Activated naive CD8-positive, alpha-beta T cell treated with anti-CD3 and anti-CD28 coated beads, Interleukin-2, amount 50 U/mL, for 16 hours (primary cell): ENCODE measurements around the gene NEURL1.

Experiments used
- DNase-seq: peaks from one replicate; pipeline ENCODE4 v3.0.0-alpha.2; 2020; ENCODE audit warnings: low read depth, low spot score

NEURL1 gene

DNA sequence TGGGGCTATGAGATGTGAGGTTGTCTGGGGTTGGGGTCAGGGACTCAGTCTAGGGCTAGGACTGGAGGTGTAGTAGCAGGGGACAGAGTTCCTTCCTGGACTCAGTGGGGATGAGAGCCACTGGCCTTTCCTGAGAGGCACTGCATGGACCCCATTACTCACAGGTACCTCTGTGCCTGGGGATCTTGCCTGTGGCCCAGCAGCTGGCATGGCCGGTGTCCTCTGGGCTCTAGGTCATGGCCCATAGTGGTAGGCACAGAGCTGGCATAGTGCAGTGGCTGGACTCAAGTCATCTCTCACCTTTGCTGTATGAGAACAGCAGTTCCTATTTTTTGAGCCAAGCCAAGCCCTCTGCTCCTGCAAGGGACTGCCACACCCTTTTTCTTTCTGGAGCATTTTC, 51.9 kb downstream of the NEURL1 start:
- DNase-seq = no peak

DNA sequence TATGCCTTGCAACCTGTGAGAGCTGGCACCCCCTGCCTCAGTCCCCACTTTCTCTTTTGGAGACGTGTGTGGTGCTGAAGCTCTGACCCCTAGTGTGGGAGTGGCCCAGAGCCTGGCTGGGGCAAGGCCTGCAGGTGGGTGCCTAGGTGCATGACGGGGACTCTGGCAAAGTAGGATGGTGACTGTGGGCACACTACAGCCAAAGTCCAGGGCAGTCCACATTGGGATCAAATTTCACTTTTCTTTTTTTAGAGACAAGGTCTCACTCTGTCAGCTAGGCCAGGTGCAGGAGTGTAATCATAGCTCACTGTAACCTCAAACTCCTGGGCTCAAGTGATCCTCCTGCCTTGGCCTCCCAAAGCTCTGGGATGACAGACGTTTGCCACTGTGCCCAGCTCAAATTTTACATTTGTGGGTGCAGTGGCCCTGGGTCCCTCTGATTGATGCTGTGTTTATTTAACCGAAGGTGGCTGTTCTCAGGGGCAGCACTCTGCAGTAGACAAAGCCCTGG, 52.3 kb downstream of the NEURL1 start:
- DNase-seq = no peak

DNA sequence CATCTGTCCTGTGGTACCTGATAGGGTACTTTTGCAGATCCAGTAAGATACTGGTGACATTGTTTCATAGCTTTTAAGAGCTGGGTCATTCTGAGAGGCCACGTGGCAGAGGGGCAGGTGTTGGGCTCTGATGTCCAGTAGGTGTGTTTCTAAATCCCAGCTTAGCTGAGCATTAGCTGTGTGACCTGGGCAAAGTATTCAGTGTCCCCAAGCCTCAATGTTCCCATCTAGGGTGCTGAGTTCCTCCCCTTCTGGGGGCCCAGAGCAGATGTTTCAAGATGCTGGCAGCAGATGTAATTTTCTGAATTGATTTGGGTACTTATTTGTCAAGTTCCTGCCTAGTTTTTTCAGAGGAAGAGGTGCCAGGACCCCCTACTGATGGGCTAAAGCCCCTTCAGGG, 52.9 kb downstream of the NEURL1 start:
- DNase-seq = no peak

DNA sequence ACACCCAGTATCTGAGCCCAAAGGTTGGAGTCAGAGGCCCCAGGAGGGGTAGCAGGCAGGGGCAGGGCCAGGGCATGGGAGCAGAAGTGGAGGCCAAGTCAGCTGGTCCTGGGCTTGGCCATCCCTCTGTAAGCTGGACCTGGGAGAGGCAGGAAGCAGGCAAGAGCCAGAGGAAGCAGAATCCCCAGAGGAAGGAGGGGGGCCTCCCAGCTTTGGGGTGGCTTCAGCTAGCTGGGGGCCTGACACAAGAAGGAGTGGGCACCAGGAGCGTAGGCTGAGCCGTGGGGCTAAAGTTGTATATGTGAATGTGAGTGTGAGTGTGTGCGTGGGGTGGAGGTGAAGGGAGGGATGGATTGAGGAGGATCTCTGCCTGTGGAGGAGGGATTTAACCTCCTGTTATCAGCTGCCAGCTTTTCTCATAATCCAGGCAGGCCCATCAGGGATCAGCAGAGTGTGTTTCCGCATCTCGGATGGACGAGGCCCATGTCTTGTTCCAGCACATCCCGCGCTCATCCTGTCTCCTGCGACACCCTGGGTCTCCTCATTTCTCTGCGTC, 54.0 kb downstream of the NEURL1 start:
- no peak for DNase-seq

DNA sequence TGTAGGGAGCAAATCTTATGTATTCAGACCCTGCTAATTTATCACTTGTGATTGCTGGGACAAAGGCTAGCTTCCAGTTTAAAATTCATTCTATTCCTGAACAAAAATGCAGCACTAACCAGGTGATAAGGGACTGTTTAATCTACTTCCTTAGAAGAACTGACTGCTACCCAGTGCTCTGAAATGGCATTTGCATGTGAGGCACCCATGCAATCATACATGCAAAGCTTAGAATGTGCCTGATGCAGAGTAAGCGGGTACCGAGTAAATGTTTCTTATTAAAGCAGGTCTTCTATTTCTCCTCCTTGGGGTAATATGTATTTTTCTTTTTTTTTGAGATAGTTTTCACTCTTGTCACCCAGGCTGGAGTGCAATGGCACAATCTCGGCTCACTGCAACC, 54.5 kb downstream of the NEURL1 start:
- no peak for DNase-seq

DNA sequence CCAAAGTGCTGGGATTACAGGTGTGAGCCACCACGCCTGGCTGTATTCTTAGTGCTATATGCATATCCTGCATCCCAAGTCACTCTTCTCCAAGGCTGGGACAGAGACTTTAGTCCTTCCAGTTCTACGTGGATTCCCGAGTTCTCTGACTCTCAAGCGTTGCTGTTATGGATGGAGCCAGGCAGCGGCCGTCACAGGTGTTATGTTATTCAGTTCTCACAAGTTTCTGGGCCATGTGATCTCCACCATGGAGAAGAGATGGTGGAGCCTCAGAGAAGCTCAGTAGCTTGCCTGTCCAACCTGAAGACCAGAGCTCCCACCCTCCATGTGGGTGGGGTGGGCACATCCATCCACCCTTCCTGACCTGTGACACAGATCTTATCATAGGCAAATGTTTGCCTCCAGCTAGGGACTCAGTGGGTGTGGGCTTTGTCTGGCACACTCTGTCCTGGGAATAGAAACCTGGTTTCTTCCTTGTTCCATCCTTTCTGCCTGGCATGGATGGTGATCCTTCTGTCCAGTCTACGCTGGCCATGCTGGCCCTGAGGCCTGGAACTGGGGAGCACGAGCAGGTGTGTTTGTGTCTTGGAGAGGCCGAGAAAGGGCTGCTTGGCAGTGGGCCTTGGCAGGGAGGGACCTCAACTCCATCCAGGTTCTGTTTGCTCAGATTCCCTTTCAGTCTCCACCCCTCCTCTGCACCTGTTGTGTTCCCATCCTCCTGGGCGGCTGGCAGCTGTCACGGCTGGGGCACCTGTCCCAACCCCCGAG, 55.3 kb downstream of the NEURL1 start:
- no peak for DNase-seq

DNA sequence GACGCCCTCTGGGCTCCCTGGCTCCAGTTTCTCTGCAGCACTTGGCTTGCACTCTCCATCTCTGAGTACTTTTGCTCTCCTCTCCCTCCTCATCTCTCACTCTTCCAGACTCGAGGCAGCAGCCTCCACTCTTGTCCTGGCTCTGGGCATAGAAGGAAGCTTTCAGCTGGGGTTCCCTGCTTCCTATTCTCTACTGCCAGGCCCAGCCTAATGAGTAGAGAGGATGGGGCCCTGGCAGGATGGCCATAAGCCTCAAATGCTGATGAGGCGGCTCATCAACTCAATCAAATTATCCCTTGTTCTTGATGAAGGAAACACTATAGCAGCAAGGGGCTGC, 55.8 kb downstream of the NEURL1 start:
- no peak for DNase-seq

DNA sequence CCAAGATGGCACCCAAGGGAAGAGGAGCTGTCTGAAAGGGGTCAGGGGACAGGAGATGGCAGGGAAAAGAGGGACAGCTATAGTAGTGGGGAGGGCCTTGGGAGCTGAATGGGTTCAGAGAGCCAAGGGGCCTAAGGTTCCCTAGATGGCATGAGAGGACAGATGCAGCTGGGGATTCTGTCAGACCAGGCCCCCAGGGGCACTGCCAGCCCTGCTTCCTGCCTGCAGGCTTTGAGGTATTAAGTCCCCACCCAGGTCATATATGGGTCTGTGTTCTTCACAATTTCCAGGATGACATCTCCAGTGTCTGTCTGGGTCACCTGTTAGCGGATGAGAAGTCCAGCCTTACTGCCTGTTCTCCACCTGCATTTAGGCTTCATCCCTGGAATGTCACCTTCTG, 56.7 kb downstream of the NEURL1 start:
- DNase-seq = no peak

DNA sequence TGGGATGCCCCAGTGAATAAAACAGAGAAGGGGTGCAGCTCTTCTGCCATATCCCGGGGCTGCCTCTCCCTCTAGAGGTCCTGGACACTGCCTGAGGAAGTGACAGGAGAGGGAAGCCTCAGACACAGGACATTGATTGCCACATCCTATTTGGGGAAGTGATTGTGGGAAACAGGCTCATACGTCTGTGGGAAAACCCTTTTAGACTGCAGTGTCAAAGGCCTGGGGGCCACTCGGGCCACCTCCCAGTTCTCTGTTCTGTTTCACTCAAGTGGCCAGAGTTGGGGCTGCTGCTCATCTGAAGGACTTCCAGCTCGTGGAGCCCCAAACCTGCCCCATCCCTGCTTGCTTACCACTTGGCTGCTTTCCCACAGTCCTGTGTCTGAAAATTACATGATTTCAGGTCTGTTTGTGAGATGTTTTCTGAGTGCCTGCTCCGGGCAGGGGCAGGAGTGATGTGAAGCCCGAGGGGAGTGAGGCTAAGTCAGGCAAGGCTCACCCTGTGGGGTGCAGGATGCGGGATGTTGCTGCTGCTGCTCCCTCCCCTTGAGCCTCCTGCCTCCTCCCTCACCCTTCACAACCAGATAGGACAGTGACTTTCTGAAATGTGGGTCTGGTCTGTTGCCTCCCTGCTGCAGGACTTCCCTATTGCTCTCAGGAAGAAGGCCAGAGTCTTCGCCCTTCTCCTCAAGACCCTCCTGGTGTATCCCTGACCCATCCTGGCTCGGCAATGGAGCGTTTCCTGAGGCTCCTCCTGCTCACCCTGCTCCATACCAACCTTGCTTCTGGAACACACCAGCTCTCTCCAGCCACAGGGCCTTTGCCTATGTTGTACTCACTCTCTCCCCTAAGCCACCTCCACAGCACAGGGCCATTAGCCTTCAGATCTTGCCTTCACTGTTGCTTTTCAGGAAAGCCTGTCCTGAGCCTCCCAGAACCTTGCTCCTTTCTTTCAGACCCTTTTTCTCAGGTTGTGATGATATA, 58.4 kb downstream of the NEURL1 start:
- DNase-seq = no peak

DNA sequence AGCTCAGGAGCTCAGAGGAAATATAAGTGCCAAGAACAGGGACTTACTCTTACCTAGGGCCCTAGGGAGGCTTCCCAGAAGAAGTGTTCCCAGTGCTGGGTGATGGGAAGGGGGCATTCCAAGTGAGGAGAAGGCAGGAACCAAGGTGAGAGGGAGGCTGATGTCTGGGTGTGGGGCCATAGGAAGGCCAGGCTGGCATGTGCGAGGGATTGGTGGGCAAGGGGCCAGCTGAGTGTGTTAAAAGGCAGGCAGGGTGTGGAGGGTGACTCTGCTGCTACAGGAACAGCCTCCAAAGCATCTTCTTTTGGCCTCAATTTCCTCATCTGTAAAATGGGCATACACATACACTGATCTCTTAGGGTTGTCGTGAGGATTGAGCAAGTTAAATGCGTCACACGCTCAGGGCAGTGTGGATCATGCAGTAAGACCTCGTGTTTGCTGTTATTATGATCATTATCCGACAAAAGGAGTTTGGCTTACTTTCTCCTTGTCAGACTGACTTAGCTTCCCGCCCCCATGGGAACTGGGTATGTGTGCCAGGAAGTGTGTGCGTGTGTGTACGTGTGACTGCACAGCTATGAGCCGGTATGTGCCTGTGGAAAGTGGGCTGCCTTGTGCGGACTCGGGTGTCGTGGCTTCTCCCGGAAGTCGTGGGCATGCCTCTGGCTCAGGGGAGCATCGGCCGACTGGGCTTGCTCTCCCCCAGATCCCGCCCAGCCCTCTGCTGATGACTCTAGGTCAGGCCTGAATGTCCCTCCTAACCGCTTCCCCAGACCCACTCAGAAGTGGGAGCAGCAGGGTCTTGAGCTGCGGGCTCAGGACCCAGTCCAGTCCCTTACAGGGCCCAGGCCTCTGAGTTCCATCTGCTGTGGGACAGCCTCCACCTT, 59.6 kb downstream of the NEURL1 start:
- no peak for DNase-seq

DNA sequence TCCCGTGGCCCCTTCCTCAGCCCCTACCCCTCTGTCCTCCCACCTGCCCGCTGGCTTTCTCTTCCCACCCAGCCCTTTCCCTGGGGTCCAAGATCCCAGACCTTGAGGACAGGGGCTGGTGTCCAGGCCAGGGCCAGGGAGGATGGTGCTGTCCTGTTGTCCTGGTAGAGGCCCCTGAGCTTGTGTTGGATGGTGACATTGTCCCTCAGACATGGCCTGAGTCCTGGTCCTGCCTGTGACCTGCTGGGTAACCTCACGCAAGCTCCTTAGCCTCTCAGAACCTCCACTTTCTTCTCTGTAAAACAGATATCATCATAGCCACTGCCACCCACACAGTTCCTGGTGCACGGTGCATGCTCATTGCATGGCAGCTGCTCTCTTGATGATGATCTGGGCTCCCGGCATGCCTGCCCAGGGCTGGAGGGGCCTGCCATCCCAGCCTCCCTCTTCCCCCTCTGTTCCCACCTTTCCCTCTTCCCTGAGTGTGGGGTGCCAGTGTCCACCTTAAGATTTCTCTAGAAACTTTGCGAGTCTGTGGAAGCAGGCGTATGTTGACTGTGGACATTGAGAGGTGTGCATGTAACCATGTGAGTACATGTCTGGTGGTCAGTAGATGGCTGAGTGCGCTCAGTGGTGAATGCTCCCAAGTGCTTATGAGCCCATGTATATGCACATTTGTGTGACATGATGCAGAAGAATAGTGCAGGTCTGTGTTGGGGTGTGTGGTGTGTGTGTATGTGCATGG, 60.4 kb downstream of the NEURL1 start:
- no peak for DNase-seq

DNA sequence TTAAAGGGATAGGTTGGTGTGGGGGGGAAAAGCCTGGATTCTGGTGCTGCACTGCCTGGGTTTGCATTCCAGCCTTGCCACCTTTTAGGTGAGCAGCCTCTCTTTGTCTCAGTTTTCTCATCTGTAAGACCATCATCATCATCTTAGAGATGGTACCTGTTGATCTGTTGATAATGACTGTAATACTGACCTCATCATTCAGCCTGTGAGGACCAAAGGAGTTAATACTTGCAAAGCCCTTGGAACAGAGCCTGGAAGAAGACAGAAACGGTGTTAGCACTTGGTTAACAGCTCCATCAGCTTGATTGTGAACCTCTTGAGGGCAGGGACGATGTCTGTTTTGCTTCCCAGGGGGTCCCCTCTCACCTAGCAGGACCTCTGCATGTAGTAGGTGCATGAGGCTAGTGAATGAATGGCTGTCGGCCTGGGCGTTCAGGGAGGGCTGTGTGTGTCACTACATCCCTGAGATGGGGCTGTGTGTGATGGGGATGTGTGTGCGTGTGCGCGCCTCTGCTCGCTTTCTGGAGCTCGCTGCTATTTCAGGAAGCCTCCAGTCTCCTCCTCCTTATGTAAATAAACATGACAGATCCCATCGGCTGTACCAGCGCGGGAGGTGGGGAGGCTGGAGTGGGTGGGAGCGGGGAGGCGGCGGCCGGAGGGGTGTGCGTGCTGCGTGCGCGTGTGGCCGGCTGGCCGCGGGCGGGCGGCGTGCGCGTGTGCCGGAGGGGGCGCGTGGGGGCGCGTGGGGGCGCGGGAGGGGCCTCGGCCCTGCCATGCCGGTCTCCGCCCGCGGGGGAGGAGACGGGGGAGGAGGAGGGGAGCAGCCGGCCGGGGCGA, 61.2 kb downstream of the NEURL1 start:
- DNase-seq = no peak

DNA sequence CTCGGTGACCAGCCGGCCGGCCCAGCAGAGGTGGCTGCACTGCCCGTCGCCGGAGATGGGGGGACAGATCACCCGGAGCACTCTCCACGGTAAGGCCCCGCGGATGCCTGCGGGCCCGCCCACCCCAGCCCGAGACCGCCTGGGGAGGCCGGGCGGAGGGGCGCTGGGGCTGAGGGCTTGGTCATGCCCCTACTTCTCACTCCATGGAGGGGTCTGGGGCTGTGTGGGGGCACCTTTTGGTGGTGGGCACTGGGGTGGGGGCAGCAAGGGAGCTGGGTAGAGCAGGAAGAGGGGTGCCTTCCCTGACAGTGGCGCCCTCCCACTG, 61.8 kb downstream of the NEURL1 start:
- no peak for DNase-seq

DNA sequence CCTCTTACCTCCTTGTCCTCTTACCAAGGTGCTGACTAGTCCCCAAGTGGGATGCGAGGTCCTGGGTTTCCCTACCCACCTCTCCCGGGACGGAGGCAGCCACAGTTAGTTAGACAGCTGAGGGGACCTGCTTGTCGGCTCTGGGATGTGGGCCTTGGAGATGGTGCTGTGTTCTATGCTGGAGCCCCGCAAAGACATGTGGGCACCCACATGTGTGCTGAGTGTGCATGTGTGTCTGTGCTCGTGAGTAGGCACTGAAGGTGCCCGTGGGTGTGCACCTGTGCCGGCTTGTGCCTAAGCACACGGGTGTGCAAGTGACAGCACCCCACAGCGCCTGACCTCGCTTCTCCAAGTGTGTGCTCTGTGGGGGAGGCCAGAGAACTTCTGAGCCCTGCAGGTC, 62.2 kb downstream of the NEURL1 start:
- DNase-seq = no peak

DNA sequence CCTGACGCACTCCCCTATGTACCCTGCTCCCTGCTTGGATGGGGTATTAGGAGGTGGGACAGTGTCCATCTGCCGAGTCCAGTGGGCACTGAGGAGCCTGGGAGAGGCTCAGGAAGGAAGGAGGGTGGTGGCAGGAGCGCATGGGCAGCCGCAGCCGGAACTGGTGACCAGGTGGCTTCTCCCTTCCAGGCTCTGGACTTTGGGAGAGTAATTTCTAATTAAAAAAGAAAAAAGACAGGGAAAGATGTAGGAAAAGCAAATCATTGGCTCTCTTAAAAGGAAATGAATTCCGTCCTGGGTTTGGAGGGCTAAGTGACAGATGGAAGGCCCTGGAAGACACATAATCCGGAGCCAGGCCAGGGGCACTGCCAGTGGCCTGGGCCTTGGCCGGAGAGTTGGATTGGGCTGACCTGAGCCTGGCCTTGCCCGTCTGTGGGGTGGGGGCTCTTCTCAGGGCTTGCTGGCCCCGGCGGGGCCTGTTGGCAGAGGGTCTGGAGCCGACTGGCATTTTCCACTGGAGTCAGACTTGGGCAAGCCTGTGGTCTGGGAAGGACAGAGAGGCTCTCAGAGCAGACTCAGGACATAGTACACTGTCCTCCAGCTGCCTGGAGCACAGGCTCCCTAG, 63.0 kb downstream of the NEURL1 start:
- DNase-seq = no peak

DNA sequence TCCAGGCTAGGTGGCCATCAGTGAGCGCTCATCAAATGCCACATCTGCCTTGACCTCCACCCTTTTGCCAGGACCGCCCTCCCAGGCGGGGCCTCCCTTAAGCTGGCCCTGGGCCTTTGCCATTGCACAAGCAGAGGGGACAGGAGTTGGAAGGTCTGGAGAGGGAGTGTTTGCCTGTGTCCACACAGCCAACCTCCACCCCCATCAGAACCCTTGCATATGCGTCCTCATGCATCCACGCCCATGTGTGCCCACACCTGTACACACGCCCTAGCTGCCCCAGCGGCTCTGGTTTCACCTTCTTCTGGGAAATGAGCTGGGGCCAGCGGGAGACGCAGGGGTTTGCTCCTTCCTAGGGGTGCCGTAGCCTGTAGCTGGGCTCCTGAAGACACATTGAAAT, 64.0 kb downstream of the NEURL1 start:
- DNase-seq = no peak

DNA sequence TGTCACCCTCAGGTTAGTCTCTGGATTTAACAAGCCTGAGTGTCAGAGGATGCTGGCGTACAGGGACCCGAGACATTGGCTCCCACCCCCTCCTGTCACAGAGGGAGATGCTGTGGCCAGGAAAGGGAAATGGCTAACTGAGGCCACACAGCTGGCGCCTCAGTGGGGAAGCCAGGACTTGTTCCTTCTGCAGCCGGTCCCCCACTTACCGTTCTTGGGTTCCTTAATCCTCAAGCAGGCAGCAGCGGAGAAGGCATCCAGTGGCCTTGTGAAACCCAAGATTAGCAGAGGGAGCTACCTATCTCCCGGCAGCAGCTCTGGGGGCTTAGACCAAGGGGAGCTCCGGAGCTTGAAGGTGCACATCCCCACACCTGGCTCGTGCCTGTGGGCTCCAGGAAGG, 65.4 kb downstream of the NEURL1 start:
- DNase-seq = no peak

DNA sequence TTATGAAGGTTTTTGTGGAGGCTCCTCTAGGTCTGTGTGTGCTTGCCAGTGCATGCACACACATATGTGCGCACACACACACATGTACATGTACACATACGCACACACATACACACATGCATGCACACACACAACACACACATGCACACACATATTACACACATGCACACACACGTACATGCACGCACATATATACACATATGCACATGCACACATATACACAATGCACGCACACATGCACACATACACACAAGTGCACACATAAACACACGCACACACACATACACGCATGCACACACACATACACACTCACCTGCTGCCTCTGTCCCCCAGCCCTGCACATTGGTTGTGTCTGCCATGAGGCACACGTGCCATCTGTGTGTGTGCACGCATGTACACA, 66.3 kb downstream of the NEURL1 start:
- no peak for DNase-seq

DNA sequence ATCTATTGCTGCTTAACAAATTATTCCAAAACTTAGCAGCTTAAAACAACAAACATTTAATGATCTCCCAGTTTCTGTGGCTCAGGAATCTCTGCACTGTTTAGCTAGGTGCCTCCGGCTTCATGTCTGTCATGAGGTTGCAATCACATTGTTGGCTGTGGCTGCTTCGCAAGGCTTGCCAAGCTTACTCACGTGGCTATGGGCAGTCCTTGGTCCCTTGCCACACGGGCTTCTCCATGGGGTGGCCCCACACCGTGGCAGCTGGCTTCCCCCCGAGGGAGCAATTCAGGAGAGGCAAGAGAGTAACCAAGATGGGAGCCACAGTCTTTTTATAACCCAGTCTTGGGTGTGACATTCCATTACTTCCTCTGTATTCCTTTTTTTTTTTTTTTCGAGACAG, 67.4 kb downstream of the NEURL1 start:
- no peak for DNase-seq

DNA sequence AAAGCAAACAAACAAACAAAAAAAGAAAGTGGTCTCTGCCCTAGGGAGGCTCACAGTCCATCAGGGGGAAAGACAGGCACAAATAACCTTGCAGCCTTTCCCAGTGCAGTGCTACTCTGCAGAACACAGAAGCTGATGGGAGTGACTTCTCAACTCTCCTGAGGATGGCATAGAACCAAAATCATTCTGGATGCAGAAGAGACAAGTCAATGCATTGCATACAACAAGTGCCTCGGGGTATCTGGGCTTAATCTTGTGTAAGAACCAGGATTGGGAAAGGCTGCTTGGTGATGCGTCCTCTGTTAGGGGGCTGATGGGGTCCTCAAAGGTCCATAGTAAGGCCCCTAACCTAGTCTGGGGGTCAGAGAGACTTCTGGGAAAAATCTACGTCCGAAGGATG, 68.9 kb downstream of the NEURL1 start:
- no peak for DNase-seq
